ENCODE results near the gene CHCHD5. TPM values are rescaled to one million over a fixed set of nuclear protein-coding genes. Genes with fewer than 3 reads are reported as not detected.
A peak's percentile ranks its signal among the peaks of the same experiment; 100 is the strongest.
"Not testable (repeated sequence)": the region's sequence is repeated elsewhere in the genome, so short reads cannot be mapped to it uniquely, and the experiment has no call there.

CHCHD5 gene
- 30.7 TPM for total RNA-seq

DNA sequence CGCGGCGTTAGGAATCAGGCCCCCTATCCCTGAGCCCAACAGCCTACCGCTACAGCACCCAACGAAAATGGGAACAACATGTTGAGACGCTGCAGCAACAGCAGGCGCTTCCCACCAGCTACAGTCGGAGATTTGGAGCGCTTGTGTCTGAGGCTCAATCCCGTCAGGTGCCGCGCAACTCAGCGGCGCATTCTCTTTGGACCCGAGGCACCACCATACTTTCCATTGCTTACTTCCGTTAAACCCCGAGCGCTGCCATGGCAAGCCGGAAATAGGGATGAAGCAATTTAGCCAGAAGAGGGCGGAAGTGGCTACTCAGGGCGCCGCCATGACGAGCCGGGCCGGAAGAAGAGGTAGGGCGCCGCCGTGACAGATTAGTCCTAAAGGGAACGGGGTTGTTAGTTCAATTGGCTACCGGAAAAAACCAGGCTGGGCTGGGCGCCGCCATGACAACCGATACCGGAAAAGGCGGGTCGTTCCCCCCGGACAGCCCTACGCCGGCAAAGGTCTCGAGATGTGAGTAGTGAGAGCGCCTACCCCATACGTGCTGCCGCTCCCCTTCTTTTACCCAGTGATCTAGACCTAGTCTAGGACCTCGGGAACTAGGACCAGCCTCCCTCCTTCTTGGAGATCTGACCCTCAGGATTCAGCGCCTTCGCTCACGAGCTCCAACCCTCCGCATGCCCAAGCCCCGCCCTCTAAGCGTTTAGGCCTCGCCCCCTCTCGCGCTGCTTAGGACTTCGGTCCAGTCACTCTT, at the start of gene CHCHD5:
Gene CHCHD5, plus strand, starts transcription at position 476 of the 757 bp plus-strand sequence. Its CDS starts 39 bp downstream, at position 515.
- H3K27me3 ChIP-seq, result no peaks in the 10 kb centered on the region
- TF ChIP-seq POLR2AphosphoS5 (IDR thresholded peaks at IDR 0.05; ENCODE audit: insufficient read depth in 1 of 2, low read depth in 1 of 2), result peak; percentile 90 to 93
- TF ChIP-seq POLR2A (IDR thresholded peaks at IDR 0.05), result peak in 1 of 2 donors; percentile 4
- TF ChIP-seq CTCF (IDR thresholded peaks at IDR 0.05), result peak in 1 of 3 experiments; percentile 11
- no peaks in the 10 kb centered on the region for H3K36me3 ChIP-seq
- peak within 1 kb of the TSS; percentile 60 to 64 for H3K4me3 ChIP-seq
- H3K27ac ChIP-seq, result peak within 1 kb of the TSS; percentile 83
- H3K4me1 ChIP-seq, result peaks cover 29% of the 10 kb centered on the region
- peak; percentile 97 to 98 for DNase-seq (ENCODE audit: extremely low spot score in 2 of 2)
- no peaks in the 10 kb centered on the region for H3K9me3 ChIP-seq
- intact Hi-C loops (cut with DNase I), result loop anchor here (10.0 kb wide), 1 partner anchor 100 kb away; the partner anchor contains the start of gene TTL

DNA sequence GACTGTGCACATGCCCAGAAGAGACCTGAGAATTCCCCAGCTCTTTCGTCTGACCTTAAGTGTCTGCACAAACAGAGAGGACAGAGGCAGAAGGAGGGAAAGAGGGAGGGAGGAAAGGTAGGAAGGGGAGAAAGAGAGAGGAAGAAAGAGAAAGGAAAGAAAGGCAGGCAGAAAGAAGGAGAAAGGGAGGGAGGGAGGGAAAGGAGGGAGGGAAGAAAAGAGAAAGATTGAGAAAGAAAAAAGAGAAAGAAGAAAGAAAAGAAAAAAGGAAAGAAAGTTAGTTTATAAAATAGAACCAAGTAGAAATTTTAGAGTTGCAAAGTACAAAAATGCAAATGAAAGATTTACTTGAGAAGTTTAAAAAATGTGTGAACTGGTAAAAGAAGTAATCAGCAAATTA, 49.6 kb upstream of the CHCHD5 start:
- DNase-seq (ENCODE audit: extremely low spot score in 2 of 2), result no peak
- Histone ChIP-seq H3K36me3 (peaks cover 0 to 3% of the 10 kb centered on the region in 2 donors), H3K27ac (no peak overlapping the region), H3K4me1 (no peaks in the 10 kb centered on the region), H3K4me3 (no peak overlapping the region), H3K27me3 (no peaks in the 10 kb centered on the region), H3K9me3 (no peaks in the 10 kb centered on the region)
- intact Hi-C loops (cut with DNase I), result no loop called here
- TF ChIP-seq POLR2AphosphoS5 (IDR thresholded peaks at IDR 0.05; ENCODE audit: insufficient read depth in 1 of 2, low read depth in 1 of 2) (no peak), POLR2A (IDR thresholded peaks at IDR 0.05) (no peak), CTCF (IDR thresholded peaks at IDR 0.05) (no peak)

GRCh38 chr2:112536665-112537064, 47.7 kb upstream of the CHCHD5 start:
- H3K9me3 ChIP-seq; H3K36me3 ChIP-seq; intact Hi-C loops (cut with DNase I); H3K4me1 ChIP-seq; H3K27me3 ChIP-seq; DNase-seq (ENCODE audit: extremely low spot score in 2 of 2); H3K27ac ChIP-seq; H3K4me3 ChIP-seq: not testable (repeated sequence)

DNA sequence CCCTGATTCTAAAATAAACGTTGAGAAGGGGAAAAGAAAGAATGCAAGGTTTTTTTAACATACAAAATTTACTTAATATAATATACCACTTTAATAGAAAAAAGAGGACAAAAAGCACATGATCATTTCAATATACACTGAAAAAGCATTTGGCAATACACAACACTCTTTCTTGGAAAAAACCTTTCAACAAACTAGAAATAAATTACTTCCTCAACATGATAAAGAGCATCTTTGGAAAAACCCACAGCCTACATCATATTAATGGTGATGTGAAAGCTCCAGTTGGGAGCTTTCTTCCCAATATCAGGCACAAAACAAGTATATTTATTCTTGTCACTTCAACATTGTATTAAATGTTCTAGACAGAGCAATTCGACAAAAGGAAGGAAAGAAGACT, 45.1 kb upstream of the CHCHD5 start:
- intact Hi-C loops (cut with DNase I), result no loop called here

GRCh38 chr2:112540906-112541305, 43.5 kb upstream of the CHCHD5 start:
- TF ChIP-seq POLR2AphosphoS5 (IDR thresholded peaks at IDR 0.05; ENCODE audit: insufficient read depth in 1 of 2, low read depth in 1 of 2) (no peak), POLR2A (IDR thresholded peaks at IDR 0.05) (no peak), CTCF (IDR thresholded peaks at IDR 0.05) (no peak)
- Histone ChIP-seq H3K27ac (no peak overlapping the region), H3K9me3 (no peaks in the 10 kb centered on the region), H3K36me3 (no peaks in the 10 kb centered on the region), H3K4me1 (peaks cover 17% of the 10 kb centered on the region), H3K27me3 (no peaks in the 10 kb centered on the region), H3K4me3 (no peak overlapping the region)
- no peak for DNase-seq (ENCODE audit: extremely low spot score in 2 of 2)
- intact Hi-C loops (cut with DNase I), result no loop called here

More for the DNA sequence above, 45.1 kb upstream of the CHCHD5 start:
- DNase-seq (ENCODE audit: extremely low spot score in 2 of 2), result no peak
- Histone ChIP-seq H3K27me3 (no peaks in the 10 kb centered on the region), H3K4me3 (no peak overlapping the region), H3K9me3 (no peaks in the 10 kb centered on the region), H3K27ac (no peak overlapping the region), H3K36me3 (no peaks in the 10 kb centered on the region), H3K4me1 (peaks cover 17% of the 10 kb centered on the region)
- TF ChIP-seq CTCF (IDR thresholded peaks at IDR 0.05), result no peak
- no peak for TF ChIP-seq POLR2A (IDR thresholded peaks at IDR 0.05)
- TF ChIP-seq POLR2AphosphoS5 (IDR thresholded peaks at IDR 0.05; ENCODE audit: insufficient read depth in 1 of 2, low read depth in 1 of 2), result no peak

Data from vagina (tissue), 2 donors.